NCI-H128 (cell line): ENCODE results near the gene CPNE4.
"Not testable (repeated sequence)": the region's sequence is repeated elsewhere in the genome, so short reads cannot be mapped to it uniquely, and the experiment has no call there.

Experiments used
- DNase-seq: peaks from one replicate; lab custom pipeline; 2025; ENCODE audit not compliant: unreplicated experiment; lab: John Stamatoyannopoulos, UW

Gene CPNE4

GRCh38 chr3:132034486-132035464 is at the start of gene CPNE4:
TSS of gene CPNE4 (minus strand) at chr3:132035014.
- peak; percentile 85 for DNase-seq

- DNase-seq: no peak
These were observed 48.9 kb upstream of the CPNE4 start for GRCh38 chr3:132083583-132084279.

GRCh38 chr3:132083159-132083558 is 48.3 kb upstream of the CPNE4 start:
- DNase-seq: no peak

GRCh38 chr3:132079147-132079546 is 44.3 kb upstream of the CPNE4 start:
- no peak for DNase-seq

GRCh38 chr3:132073771-132074170 is 39.0 kb upstream of the CPNE4 start:
- DNase-seq: no peak

GRCh38 chr3:132071043-132071442 is 36.2 kb upstream of the CPNE4 start:
- peak; percentile 28 for DNase-seq

GRCh38 chr3:132064114-132064513 is 29.3 kb upstream of the CPNE4 start:
- DNase-seq: no peak

- no peak for DNase-seq
These were observed 27.7 kb upstream of the CPNE4 start for GRCh38 chr3:132062535-132062934.

GRCh38 chr3:132055872-132056271 is 21.1 kb upstream of the CPNE4 start:
- no peak for DNase-seq

GRCh38 chr3:132047209-132047608 is 12.4 kb upstream of the CPNE4 start:
- DNase-seq: no peak

- DNase-seq: not testable (repeated sequence)
These were observed 10.1 kb upstream of the CPNE4 start for GRCh38 chr3:132044874-132045273.

- DNase-seq: no peak
These were observed 7.9 kb upstream of the CPNE4 start for GRCh38 chr3:132042681-132043080.

GRCh38 chr3:132038198-132038825 is 3.5 kb upstream of the CPNE4 start:
- peak; percentile 23 for DNase-seq

- no peak for DNase-seq
These were observed 2.8 kb upstream of the CPNE4 start for GRCh38 chr3:132037581-132037980.

GRCh38 chr3:132037056-132037455 is 2.2 kb upstream of the CPNE4 start:
- DNase-seq: no peak

GRCh38 chr3:132034097-132034485 is 723 bp downstream of the CPNE4 start:
- no peak for DNase-seq

GRCh38 chr3:132033471-132033870 is 1.3 kb downstream of the CPNE4 start:
- no peak for DNase-seq

GRCh38 chr3:132032959-132033358 is 1.9 kb downstream of the CPNE4 start:
- no peak for DNase-seq

- DNase-seq: peak; percentile 83
These were observed 5.5 kb downstream of the CPNE4 start for GRCh38 chr3:132029182-132029902.

GRCh38 chr3:132022914-132023313 is 11.9 kb downstream of the CPNE4 start:
- DNase-seq: no peak

- no peak for DNase-seq
These were observed 14.8 kb downstream of the CPNE4 start for GRCh38 chr3:132020058-132020457.
